RWPE1 (cell line): ENCODE measurements around the gene CLN3.

Experiments used
- CTCF ChIA-PET: fragments of 350-600 bp; sonication (Branson Sonifier 250); formaldehyde crosslinking; extraction: SDS; loops from one replicate; lab custom pipeline; 2021; lab: Yijun Ruan, JAX
- POLR2A ChIA-PET: fragments of 400-600 bp; formaldehyde crosslinking; extraction: SDS; loops from one replicate; lab custom pipeline; 2020; ENCODE audit warnings: antibody characterized with exemption; ENCODE audit not compliant: low non-redundant PET; lab: Yijun Ruan, JAX
- DNase-seq: peaks from one replicate; pipeline ENCODE4 v3.0.0; 2012; ENCODE audit warnings: low spot score
- H3K27ac ChIP-seq: fragments of 450-650 bp; 2 replicates; pipeline ENCODE4 v1.5.1; 2017
- TF ChIP-seq, protein P1 (sequence below): fragments of 450-650 bp; conservative IDR thresholded peaks from 2 replicates; pipeline ENCODE4 v1.5.1; 2017; ENCODE audit warnings: low read depth, mild to moderate bottlenecking

Gene CLN3

GRCh38 chr16:28520672-28521071 lies 28.8 kb upstream of the CLN3 start:
- H3K27ac ChIP-seq = no peak overlapping the region
- CTCF ChIA-PET = no interaction called here
- POLR2A ChIA-PET = no interaction called here

DNA sequence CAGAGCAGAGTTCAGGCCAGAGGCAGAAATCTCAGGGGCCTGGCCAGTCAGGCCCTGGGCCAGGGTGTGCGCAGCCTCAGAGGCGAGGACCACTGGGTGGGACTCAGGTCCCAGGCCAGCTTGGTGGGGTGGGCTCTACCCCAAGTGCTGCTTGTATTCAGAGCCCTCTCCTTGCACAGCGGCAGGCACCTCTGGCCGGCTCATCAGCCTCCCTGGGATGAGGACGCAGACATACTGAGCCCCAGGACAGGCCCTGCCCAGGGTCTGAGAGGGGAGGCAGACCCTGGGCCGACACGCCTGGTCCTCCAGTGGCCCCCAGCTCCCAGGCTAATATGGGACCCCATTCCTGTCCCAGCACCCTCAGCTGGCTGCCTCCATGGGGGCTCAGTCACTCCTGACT lies 22.4 kb upstream of the CLN3 start:
- ChIA-PET CTCF (no interaction called here), POLR2A (no interaction called here)
- TF ChIP-seq, protein P1, sequence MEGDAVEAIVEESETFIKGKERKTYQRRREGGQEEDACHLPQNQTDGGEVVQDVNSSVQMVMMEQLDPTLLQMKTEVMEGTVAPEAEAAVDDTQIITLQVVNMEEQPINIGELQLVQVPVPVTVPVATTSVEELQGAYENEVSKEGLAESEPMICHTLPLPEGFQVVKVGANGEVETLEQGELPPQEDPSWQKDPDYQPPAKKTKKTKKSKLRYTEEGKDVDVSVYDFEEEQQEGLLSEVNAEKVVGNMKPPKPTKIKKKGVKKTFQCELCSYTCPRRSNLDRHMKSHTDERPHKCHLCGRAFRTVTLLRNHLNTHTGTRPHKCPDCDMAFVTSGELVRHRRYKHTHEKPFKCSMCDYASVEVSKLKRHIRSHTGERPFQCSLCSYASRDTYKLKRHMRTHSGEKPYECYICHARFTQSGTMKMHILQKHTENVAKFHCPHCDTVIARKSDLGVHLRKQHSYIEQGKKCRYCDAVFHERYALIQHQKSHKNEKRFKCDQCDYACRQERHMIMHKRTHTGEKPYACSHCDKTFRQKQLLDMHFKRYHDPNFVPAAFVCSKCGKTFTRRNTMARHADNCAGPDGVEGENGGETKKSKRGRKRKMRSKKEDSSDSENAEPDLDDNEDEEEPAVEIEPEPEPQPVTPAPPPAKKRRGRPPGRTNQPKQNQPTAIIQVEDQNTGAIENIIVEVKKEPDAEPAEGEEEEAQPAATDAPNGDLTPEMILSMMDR = no peak
- H3K27ac ChIP-seq = no peak overlapping the region
- DNase-seq = no peak

More at GRCh38 chr16:28520672-28521071, 28.8 kb upstream of the CLN3 start:
- DNase-seq = no peak
- TF ChIP-seq, protein P1 = no peak

GRCh38 chr16:28513484-28514181 lies 21.8 kb upstream of the CLN3 start:
- TF ChIP-seq, protein P1 = no peak

GRCh38 chr16:28511801-28512789 lies 20.2 kb upstream of the CLN3 start:
- DNase-seq = no peak
- TF ChIP-seq, protein P1 = no peak
- H3K27ac ChIP-seq = no peak overlapping the region
- CTCF ChIA-PET = interaction anchor here (0.7 kb wide), 1 partner anchor 8 kb away, joined by 5 read pairs; no protein-coding TSS in a partner anchor
- POLR2A ChIA-PET = no interaction called here

More at GRCh38 chr16:28513484-28514181, 21.8 kb upstream of the CLN3 start:
- ChIA-PET POLR2A (no interaction called here), CTCF (interaction anchor here (0.5 kb wide), 1 partner anchor 80 kb away, joined by 3 read pairs; no protein-coding TSS in a partner anchor)
- no peak for DNase-seq
- H3K27ac ChIP-seq = no peak overlapping the region

GRCh38 chr16:28511031-28511430 lies 19.2 kb upstream of the CLN3 start:
- TF ChIP-seq, protein P1 = no peak
- H3K27ac ChIP-seq = no peak overlapping the region
- DNase-seq = no peak
- ChIA-PET POLR2A (no interaction called here), CTCF (interaction anchor here (0.7 kb wide), 1 partner anchor 7 kb away, joined by 5 read pairs; no protein-coding TSS in a partner anchor)

DNA sequence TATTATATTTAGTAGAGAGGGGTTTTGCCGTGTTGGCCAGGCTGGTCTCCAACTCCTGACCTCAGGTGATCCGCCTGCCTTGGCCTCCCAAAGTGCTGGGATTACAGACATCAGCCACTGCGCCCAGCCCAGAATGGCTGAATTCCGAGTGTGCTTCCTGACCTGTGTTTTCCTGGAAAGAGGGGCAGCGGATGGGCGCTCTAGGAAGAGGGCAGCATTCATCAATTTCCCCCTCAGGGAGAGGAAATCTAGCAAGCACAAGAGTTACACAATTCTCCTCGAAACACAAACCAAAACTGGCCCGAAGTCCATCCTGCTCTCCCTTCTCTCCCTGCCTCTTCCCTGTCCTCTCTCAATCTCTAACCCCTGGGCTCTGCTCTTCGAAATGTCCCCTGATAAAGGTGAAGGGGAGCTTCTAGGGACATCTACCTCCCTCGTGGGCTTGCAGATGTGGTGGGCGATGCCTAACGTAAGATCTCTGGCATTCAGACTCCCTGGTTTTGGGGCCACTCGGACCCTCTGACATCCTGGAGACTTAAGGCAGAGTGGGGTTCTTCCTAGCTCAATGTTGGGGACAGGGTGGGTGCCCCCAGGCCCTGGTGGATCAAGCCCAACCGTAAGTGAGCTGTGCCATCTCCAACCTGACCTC lies 13.7 kb upstream of the CLN3 start:
- no peak for DNase-seq
- TF ChIP-seq, protein P1 = no peak
- ChIA-PET CTCF (no interaction called here), POLR2A (interaction anchor here (0.5 kb wide), 1 partner anchor 14 kb away, joined by 5 read pairs; the partner anchor contains the start of gene CLN3)
- no peak overlapping the region for H3K27ac ChIP-seq
